ENCODE measurements around the gene BRCA2.

The BRCA2 gene

GRCh38 chr13:32428581-32429432, 113.5 kb downstream of the BRCA2 start:
- DNase-seq, result no peak

- no peak for DNase-seq
Observed at GRCh38 chr13:32429433-32429909, 114.2 kb downstream of the BRCA2 start.

- DNase-seq, result no peak
Observed at GRCh38 chr13:32430018-32430747, 114.9 kb downstream of the BRCA2 start.

- no peak for DNase-seq
Observed at GRCh38 chr13:32431361-32431760, 116.1 kb downstream of the BRCA2 start.

- no peak for DNase-seq
Observed at GRCh38 chr13:32432856-32433255, 117.5 kb downstream of the BRCA2 start.

GRCh38 chr13:32438871-32439270, 123.6 kb downstream of the BRCA2 start:
- no peak for DNase-seq

- no peak for DNase-seq
Observed at GRCh38 chr13:32443111-32443510, 127.8 kb downstream of the BRCA2 start.

- DNase-seq, result no peak
Observed at GRCh38 chr13:32445461-32445860, 130.2 kb downstream of the BRCA2 start.

GRCh38 chr13:32446220-32446619, 130.9 kb downstream of the BRCA2 start:
- DNase-seq, result no peak

- DNase-seq, result no peak
Observed at GRCh38 chr13:32446773-32447465, 131.6 kb downstream of the BRCA2 start.

- no peak for DNase-seq
Observed at GRCh38 chr13:32447894-32448623, 132.8 kb downstream of the BRCA2 start.

- DNase-seq, result no peak
Observed at GRCh38 chr13:32448972-32449371, 133.7 kb downstream of the BRCA2 start.

Measured in NCI-H1048 (cell line).